K562 (cell line): Measurements from ENCODE around the gene PDE1A.

ENCODE experiments used
- CCAR2 ChIP-seq: fragments of 200-400 bp; formaldehyde crosslinking; IDR thresholded peaks from 2 replicates; pipeline ENCODE4 v1.6.1; 2017; ENCODE audit warnings: mild to moderate bottlenecking, low read depth, low read length
- COPS2 ChIP-seq: fragments of 450-650 bp; conservative IDR thresholded peaks from 2 replicates; pipeline ENCODE4 v1.6.1; 2016; ENCODE audit warnings: mild to moderate bottlenecking, moderate library complexity
- CTCF ChIP-seq, 3 experiments: IDR thresholded peaks in 2 of 3; conservative IDR thresholded peaks in 1 of 3; 2 replicates each; pipeline ENCODE4 v1.5.1; 2011 to 2012; ENCODE audit warnings: low read length in 3 of 3, mild to moderate bottlenecking in 3 of 3, control low read depth in 2 of 3, improper control_type of control experiment in 1 of 3, inconsistent platforms in 1 of 3, low read depth in 1 of 3, mixed read lengths in 1 of 3, moderate library complexity in 1 of 3; ENCODE audit not compliant: insufficient read depth in 2 of 3
- EP300 ChIP-seq: IDR thresholded peaks from 2 replicates; pipeline ENCODE4 v1.6.1; 2012; ENCODE audit warnings: low read length, improper control_type of control experiment
- HNRNPK ChIP-seq: fragments of 200-400 bp; formaldehyde crosslinking; IDR thresholded peaks from one replicate; pipeline ENCODE4 v1.6.1; 2018; ENCODE audit warnings: mild to moderate bottlenecking, low read depth, low read length; ENCODE audit not compliant: poor library complexity, severe bottlenecking
- JUND ChIP-seq, 2 experiments: IDR thresholded peaks; 2 replicates in 1 of 2; 3 replicates in 1 of 2; pipeline ENCODE4 v1.6.1; 2011; ENCODE audit warnings: borderline replicate concordance in 2 of 2, low read depth in 2 of 2, low read length in 2 of 2, improper control_type of control experiment in 1 of 2, missing biosample characterization in 1 of 2, missing genetic modification characterization in 1 of 2, missing genetic modification reagents in 1 of 2
- MCM5 ChIP-seq: fragments of 450-650 bp; IDR thresholded peaks from 2 replicates; pipeline ENCODE4 v1.6.1; 2016; ENCODE audit warnings: low read depth
- MEF2A ChIP-seq: IDR thresholded peaks from 2 replicates; pipeline ENCODE4 v1.6.1; 2011; ENCODE audit warnings: low read depth, mild to moderate bottlenecking, low read length, moderate library complexity; ENCODE audit not compliant: control insufficient read depth
- NRF1 ChIP-seq, 2 experiments: fragments of 450-650 bp; IDR thresholded peaks in 1 of 2; conservative IDR thresholded peaks in 1 of 2; 2 replicates each; pipeline ENCODE4 v1.6.1; 2014; ENCODE audit warnings: mild to moderate bottlenecking in 2 of 2
- RAD21 ChIP-seq, 2 experiments: fragments of 250-450 bp in 1 of 2; fragments of 450-650 bp in 1 of 2; sonication (Bioruptor Pico) in 1 of 2; formaldehyde crosslinking in 1 of 2; IDR thresholded peaks in 1 of 2; conservative IDR thresholded peaks in 1 of 2; 2 replicates each; pipeline versions ENCODE4 v1.4.0 to v1.8.0; 2020 to 2022; ENCODE audit warnings: mild to moderate bottlenecking in 2 of 2, moderate library complexity in 1 of 2
- SRF ChIP-seq, 2 experiments: fragments of 250-450, 450-650 bp in 1 of 2; sonication (Bioruptor Pico) in 1 of 2; sonication (generic) in 1 of 2; formaldehyde crosslinking; IDR thresholded peaks; 2 replicates each; pipeline versions ENCODE4 v1.5.0 to v1.5.1; 2020 to 2022; ENCODE audit warnings: mild to moderate bottlenecking in 1 of 2, missing genetic modification reagents in 1 of 2
- ZNF24 ChIP-seq: fragments of 450-650 bp; IDR thresholded peaks from 2 replicates; pipeline ENCODE4 v1.6.1; 2016

- no peak for TF ChIP-seq ZNF24
- no peak for TF ChIP-seq MCM5
- TF ChIP-seq JUND (IDR thresholded peaks at IDR 0.05; ENCODE audit: borderline replicate concordance, low read depth, low read length), result no peak
- TF ChIP-seq JUND (tag; IDR thresholded peaks at IDR 0.05; ENCODE audit: borderline replicate concordance, low read depth, low read length), result no peak
- no peak for TF ChIP-seq RAD21 (CRISPR knock-in tag; conservative IDR thresholded peaks at IDR 0.05 in 1 of 2, IDR thresholded peaks at IDR 0.05 in 1 of 2)
- no peak for TF ChIP-seq COPS2
- no peak for TF ChIP-seq EP300
- TF ChIP-seq CTCF (IDR thresholded peaks at IDR 0.05 in 2 of 3, conservative IDR thresholded peaks at IDR 0.05 in 1 of 3; ENCODE audit: insufficient read depth in 2 of 3, low read depth in 1 of 3, low read length in 3 of 3), result no peak
- TF ChIP-seq SRF (CRISPR knock-in tag; IDR thresholded peaks at IDR 0.05), result no peak
- no peak for TF ChIP-seq HNRNPK
- TF ChIP-seq CCAR2, result no peak
- no peak for TF ChIP-seq MEF2A
- TF ChIP-seq NRF1 (conservative IDR thresholded peaks at IDR 0.05 in 1 of 2, IDR thresholded peaks at IDR 0.05 in 1 of 2), result no peak
Measured at GRCh38 chr2:182368996-182369395, 57.8 kb downstream of the PDE1A start.
